Activated CD4-positive, alpha-beta T cell treated with anti-CD3 and anti-CD28 coated beads, Interleukin-10, Interleukin-2, amounts not matched to agents 100 ng/mL and 50 ng/mL, durations not matched to agents 16 hours and 8 hours (primary cell): ENCODE data around the gene S100A7A.
A peak's percentile ranks its signal among the peaks of the same experiment; 100 is the strongest.

Source experiments
- DNase-seq: peaks from one replicate; pipeline ENCODE4 v3.0.0-alpha.2; 2020

Gene S100A7A

DNA sequence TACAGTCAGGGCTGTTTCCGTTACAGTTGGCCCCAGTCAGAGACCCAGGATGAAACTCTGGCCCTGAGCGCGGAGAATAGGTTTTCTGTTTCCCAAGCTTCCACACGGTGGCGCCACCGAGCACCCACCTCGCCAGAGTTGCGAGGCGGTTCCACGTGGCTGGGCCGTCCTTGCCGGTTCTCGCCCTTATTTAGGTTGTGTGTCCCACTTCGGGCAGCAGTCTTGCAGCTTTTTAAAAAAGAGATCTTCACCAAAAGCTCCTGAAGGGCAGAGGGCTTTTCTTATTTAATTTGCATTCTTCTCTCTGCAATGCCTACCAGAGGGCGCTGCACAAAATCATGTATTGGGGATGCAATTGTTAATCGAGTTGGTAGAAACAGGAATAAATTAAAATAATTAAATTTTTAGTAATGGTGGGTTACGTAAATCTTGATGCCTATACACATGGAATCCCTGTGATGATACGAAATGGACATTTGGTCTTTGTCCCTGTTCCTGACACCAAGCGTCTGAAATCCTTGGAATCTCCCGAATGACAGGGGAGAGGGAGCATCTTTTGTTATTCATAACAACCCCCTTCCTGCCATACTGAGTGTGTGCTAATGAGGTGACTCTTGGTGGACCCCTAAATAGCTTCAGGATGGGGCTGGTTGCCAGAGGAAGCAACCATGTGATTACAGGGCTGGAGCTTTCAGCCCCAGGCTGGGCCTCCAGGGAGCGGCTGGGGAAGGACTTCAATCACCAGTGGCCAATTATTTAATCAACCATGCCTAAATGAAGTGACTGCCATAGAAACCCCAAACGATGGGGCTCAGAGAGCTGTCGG is 49.7 kb downstream of the S100A7A start:
- peak; percentile 69 for DNase-seq

DNA sequence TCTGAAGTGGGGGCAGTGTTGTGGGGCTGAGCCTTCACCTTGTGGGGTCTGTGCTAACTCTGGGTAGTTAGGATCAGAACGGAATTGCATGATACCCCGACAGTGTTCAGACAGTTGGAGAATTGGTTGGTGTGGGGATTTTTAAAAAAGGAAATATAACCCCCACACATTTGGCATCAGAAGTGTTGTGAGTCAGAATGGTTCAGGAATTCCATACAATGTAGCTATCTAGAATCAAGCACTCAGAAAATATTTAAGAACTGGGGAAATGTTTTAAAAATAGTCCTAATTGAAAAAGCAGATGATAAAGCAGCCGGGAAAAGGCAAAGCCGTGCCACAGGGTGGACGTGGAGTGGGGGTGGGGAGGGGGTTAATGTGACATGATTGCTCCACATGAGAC is 50.6 kb downstream of the S100A7A start:
- DNase-seq = no peak

DNA sequence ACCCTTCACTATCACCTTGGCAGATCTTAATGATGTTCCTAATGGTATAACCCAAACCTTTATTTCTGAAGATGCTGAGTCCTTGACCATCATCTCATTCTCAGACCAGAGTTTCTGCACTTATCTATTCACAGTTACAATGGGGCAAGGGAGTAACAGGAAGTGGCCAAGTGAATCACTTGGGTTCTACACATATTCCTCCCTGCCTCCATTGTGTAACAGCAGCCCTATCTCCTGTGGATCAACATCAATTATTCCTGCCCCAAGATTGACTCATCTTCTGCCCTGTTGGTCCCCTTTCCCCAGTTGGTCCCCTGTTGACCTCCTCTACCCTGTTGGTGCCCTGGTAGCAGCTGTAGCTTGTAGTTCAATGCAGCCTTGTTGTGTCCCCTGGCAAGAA is 54.4 kb downstream of the S100A7A start:
- DNase-seq = no peak
